ENCODE results near the gene PCDHA7.
A peak's percentile ranks its signal among the peaks of the same experiment; 100 is the strongest.
"Not testable (repeated sequence)": the region's sequence is repeated elsewhere in the genome, so short reads cannot be mapped to it uniquely, and the experiment has no call there.

PCDHA7 gene, protein sequence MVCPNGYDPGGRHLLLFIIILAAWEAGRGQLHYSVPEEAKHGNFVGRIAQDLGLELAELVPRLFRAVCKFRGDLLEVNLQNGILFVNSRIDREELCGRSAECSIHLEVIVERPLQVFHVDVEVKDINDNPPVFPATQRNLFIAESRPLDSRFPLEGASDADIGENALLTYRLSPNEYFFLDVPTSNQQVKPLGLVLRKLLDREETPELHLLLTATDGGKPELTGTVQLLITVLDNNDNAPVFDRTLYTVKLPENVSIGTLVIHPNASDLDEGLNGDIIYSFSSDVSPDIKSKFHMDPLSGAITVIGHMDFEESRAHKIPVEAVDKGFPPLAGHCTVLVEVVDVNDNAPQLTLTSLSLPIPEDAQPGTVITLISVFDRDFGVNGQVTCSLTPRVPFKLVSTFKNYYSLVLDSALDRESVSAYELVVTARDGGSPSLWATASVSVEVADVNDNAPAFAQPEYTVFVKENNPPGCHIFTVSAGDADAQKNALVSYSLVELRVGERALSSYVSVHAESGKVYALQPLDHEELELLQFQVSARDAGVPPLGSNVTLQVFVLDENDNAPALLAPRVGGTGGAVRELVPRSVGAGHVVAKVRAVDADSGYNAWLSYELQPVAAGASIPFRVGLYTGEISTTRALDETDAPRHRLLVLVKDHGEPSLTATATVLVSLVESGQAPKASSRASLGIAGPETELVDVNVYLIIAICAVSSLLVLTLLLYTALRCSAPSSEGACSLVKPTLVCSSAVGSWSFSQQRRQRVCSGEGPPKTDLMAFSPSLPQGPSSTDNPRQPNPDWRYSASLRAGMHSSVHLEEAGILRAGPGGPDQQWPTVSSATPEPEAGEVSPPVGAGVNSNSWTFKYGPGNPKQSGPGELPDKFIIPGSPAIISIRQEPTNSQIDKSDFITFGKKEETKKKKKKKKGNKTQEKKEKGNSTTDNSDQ

DNA sequence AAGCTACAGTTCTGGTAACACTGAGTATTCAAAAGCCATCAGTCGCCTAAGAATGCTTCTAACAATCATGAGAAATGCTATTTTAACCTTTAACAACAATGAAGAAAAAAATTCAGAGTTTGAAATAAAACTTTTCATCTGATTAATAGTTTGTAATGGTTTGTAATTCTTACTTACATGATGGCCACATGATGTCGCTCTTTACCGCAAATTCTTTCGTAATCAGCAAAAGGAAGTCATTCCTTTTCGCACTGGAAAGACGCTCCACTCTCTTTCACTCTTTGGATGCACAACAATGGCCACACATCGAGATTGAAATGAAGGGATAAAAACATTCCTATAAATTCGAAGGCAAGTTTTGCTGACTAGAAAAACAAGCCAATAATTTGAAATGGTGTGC lies at the start of gene PCDHA7:
PCDHA7 (plus strand) TSS at position 277 of the 400 bp plus-strand sequence; CDS start at position 392, 115 bp downstream.
- no peak for DNase-seq

DNA sequence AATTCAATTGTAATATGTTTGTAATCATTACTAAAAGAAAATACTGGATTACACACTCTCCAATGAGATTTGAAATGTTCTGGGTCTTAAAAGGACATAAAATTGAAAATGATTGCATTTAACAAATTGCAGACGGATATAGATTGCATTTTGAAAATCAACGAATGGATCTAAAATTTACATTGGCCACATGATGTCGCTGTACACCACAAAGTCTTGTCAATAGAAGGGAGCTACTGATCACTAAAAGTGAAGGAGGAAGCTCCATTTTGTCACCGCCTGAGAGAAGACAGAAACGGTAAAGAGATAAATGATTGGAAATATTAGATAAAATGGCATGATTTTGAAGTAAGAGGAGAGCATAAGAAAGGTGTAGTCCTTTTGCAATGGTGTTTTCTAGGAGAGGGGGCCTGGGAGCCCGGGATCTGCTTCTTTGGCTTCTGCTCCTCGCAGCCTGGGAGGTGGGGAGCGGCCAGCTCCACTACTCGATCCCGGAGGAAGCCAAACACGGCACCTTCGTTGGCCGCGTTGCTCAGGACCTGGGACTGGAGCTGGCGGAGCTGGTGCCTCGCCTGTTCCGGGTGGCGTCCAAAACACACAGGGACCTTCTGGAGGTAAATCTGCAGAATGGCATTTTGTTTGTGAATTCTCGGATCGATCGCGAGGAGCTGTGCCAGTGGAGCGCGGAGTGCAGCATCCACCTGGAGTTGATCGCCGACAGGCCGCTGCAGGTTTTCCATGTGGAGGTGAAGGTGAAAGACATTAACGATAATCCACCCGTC lies 48.0 kb upstream of the PCDHA7 start, which contains the start of gene PCDHA1:
PCDHA1 (plus strand) TSS at position 236 of the 782 bp plus-strand sequence.
- DNase-seq = no peak

DNA sequence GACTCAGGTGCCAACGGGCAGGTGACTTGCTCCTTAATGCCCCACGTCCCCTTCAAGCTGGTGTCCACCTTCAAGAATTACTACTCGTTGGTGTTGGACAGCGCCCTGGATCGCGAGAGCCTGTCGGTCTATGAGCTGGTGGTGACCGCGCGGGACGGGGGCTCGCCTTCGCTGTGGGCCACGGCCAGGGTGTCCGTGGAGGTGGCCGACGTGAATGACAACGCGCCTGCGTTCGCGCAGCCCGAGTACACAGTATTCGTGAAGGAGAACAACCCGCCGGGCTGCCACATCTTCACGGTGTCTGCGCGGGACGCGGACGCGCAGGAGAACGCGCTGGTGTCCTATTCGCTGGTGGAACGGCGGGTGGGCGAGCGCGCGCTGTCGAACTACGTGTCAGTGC lies 46.6 kb upstream of the PCDHA7 start:
- not testable (repeated sequence) for DNase-seq

DNA sequence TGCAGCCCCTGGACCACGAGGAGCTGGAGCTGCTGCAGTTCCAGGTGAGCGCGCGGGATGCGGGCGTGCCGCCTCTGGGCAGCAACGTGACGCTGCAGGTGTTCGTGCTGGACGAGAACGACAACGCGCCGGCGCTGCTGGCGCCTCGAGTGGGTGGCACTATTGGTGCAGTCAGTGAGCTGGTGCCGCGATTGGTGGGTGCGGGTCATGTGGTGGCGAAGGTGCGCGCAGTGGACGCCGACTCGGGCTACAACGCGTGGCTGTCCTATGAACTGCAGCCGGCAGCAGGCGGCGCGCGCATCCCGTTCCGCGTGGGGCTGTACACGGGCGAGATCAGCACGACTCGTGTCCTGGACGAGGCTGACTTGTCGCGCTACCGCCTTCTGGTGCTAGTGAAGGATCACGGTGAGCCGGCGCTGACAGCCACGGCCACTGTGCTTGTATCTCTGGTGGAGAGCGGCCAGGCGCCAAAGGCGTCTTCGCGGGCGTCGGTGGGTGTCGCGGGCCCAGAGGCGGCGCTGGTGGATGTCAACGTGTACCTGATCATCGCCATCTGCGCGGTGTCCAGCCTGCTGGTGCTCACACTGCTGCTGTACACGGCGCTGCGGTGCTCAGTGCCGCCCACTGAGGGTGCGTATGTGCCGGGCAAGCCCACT lies 46.1 kb upstream of the PCDHA7 start:
- DNase-seq = not testable (repeated sequence)

DNA sequence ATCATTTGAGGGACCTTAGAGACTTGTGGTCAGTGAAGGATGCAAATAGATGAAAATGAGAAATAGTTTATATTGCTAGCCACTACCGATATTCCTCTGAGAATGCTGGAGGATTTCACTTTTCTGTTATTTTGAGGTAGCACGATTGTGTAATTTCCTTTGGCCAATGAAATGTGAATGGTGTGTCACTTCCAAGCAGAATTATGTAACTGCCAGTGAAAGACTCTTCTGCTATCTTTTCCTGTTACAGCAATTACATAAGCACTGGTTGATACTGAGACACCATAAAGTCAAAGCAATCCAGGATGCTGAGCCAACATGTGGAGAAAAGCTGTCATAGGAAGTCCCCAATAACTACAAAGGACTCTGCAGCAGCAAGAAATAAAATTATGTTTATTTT lies 43.0 kb upstream of the PCDHA7 start:
- no peak for DNase-seq

DNA sequence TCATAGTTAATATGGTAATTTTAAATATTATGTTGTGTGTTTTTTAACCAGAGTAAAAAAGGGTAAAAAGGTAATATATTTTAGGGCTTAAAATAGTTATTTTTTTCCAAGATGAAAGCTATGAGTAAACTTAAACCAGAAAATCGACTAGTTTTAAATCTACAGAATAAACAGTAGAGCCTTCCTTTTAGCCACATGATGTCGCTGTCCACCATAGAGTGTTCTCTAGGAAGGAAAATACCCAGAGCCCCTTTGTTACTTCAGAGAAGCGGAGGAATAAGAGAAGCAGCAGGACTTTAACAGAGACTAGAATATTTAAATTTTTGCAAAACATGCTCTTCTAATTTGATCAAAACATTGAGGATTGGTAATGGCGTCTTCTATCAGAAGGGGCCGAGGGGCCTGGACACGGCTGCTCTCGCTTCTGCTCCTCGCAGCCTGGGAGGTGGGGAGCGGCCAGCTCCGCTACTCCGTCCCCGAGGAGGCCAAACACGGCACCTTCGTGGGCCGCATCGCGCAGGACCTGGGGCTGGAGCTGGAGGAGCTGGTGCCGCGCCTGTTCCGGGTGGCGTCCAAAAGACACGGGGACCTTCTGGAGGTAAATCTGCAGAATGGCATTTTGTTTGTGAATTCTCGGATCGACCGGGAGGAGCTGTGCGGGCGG lies 39.3 kb upstream of the PCDHA7 start, which contains the start of gene PCDHA2:
PCDHA2 (plus strand) TSS at position 258 of the 664 bp plus-strand sequence.
- DNase-seq = no peak

DNA sequence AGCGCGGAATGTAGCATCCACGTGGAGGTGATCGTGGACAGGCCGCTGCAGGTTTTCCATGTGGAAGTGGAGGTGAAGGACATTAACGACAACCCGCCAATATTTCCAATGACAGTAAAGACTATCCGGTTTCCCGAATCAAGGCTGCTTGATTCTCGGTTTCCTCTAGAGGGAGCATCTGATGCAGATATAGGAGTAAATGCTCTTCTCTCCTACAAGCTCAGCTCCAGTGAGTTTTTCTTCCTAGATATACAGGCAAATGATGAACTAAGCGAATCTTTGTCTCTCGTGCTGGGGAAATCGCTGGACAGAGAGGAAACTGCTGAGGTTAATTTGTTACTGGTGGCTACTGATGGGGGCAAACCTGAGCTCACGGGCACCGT lies 38.8 kb upstream of the PCDHA7 start:
- no peak for DNase-seq

DNA sequence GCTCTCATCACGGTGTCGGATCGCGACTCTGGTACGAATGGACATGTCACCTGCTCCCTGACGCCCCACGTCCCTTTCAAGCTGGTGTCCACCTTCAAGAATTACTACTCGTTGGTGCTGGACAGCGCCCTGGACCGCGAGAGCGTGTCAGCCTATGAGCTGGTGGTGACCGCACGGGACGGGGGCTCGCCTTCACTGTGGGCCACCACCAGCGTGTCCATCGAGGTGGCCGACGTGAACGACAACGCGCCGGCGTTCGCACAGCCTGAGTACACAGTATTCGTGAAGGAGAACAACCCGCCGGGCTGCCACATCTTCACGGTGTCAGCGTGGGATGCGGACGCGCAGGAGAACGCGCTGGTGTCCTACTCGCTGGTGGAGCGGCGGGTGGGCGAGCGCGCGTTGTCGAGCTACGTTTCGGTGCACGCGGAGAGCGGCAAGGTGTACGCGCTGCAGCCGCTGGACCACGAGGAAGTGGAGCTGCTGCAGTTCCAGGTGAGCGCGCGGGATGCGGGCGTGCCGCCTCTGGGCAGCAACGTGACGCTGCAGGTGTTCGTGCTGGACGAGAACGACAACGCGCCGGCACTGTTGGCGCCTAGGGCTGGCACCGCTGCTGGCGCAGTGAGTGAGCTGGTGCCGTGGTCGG lies 37.9 kb upstream of the PCDHA7 start:
- not testable (repeated sequence) for DNase-seq

DNA sequence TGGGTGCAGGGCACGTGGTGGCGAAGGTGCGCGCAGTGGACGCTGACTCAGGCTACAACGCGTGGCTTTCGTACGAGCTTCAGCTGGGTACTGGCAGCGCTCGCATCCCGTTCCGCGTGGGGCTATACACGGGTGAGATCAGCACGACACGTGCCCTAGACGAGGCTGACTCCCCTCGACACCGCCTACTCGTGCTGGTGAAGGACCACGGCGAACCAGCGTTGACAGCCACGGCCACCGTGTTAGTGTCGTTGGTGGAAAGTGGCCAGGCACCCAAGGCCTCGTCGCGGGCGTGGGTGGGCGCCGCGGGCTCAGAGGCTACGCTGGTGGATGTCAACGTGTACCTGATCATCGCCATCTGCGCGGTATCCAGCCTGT lies 37.4 kb upstream of the PCDHA7 start:
- no peak for DNase-seq

DNA sequence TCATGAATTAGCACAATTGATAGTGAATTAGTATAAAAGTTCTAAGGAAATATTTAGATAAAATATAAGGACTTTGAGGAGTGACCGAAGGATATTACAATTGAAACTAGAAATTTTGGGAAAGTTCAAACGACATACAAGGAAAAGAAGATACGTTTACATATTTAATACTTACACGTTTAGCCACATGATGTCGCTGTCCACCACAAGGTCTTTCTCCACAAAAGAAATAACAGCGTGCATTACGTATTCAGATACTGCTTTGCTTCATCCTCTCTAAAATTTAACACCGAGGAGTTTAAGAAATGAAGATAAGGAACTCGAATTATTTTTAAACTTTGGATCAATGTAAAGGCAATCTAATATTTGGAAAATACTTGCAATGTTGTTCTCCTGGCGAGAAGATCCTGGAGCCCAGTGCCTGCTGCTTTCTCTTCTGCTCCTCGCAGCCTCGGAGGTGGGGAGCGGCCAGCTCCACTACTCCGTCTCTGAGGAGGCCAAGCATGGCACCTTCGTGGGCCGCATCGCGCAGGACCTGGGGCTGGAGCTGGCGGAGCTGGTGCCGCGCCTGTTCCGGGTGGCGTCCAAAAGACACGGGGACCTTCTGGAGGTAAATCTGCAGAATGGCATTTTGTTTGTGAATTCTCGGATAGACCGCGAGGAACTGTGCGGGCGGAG lies 33.1 kb upstream of the PCDHA7 start, which contains the start of gene PCDHA3:
PCDHA3 (plus strand) TSS at position 242 of the 678 bp plus-strand sequence.
- DNase-seq = no peak

DNA sequence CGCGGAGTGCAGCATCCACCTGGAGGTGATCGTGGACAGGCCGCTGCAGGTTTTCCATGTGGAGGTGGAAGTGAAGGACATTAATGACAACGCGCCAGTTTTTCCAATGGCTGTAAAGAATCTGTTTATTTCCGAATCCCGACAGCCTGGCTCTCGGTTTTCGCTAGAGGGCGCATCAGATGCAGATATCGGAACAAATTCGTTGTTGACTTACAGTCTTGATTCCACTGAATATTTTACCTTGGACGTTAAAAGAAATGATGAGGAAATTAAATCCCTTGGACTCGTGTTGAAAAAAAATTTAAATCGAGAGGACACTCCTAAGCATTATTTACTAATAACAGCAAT lies 32.6 kb upstream of the PCDHA7 start:
- no peak for DNase-seq

DNA sequence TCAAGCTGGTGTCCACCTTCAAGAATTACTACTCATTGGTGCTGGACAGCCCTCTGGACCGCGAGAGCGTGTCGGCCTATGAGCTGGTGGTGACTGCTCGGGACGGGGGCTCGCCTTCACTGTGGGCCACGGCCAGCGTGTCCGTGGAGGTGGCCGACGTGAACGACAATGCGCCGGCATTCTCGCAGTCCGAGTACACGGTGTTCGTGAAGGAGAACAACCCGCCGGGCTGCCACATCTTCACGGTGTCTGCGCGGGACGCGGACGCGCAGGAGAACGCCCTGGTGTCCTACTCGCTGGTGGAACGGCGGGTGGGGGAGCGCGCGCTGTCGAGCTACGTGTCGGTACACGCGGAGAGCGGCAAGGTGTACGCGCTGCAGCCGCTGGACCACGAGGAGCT lies 31.7 kb upstream of the PCDHA7 start:
- DNase-seq = not testable (repeated sequence)

DNA sequence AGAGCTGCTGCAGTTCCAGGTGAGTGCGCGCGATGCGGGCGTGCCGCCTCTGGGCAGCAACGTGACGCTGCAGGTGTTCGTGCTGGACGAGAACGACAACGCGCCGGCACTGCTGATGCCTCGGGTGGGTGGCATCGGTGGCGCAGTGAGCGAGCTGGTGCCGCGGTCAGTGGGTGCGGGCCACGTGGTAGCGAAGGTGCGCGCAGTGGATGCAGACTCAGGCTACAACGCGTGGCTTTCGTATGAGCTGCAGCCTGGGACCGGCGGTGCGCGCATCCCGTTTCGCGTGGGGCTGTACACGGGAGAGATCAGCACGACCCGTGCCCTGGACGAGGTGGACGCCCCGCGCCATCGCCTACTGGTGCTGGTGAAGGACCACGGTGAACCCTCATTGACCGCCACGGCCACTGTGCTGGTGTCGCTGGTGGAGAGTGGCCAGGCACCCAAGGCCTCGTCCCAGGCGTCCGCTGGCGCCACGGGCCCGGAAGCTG lies 31.2 kb upstream of the PCDHA7 start:
- no peak for DNase-seq

DNA sequence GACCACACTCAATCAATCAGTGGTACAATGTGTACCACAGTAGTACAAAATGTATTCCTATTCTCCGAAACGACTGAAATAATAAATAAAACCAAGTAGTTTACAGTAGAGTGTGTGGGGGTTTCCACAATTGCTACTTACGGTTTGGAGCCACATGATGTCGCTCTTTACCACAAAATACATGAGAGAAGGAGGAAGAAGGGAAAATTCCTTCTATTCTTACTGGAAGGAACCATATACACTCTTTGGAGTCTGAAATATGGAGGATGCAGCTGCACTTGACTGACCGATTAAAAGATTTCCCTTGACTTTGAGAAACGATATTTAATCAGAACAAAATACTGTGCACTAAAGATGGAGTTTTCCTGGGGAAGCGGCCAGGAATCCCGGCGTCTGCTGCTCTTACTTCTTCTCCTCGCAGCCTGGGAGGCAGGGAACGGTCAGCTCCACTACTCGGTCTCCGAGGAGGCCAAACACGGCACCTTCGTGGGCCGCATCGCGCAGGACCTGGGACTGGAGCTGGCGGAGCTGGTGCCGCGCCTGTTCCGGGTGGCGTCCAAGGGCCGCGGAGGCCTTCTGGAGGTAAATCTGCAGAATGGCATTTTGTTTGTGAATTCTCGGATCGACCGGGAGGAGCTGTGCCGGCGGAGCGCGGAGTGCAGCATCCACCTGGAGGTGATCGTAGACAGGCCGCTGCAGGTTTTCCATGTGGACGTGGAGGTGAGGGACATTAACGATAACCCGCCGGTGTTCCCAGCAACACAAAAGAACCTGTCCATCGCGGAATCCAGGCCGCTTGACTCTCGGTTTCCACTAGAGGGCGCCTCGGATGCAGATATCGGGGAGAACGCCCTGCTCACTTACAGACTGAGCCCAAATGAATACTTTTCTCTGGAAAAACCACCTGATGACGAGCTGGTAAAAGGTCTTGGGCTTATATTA lies 27.0 kb upstream of the PCDHA7 start, which contains the start of gene PCDHA4:
PCDHA4 (plus strand) TSS at position 235 of the 942 bp plus-strand sequence.
- DNase-seq = peak; percentile 43

DNA sequence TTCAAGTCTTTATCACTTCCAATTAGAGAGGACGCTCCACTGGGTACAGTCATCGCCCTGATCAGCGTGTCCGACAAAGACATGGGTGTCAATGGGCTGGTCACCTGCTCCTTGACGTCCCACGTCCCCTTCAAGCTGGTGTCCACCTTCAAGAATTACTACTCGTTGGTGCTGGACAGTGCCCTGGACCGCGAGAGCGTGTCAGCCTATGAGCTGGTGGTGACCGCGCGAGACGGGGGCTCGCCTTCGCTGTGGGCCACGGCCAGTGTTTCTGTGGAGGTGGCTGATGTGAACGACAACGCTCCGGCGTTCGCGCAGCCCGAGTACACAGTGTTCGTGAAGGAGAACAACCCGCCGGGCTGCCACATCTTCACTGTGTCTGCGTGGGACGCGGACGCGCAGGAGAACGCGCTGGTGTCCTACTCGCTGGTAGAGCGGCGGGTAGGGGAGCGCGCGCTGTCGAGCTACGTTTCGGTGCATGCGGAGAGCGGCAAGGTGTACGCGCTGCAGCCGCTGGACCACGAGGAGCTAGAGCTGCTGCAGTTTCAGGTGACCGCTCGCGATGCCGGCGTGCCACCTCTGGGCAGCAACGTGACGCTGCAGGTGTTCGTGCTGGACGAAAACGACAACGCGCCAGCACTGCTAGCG lies 25.7 kb upstream of the PCDHA7 start:
- DNase-seq = not testable (repeated sequence)

DNA sequence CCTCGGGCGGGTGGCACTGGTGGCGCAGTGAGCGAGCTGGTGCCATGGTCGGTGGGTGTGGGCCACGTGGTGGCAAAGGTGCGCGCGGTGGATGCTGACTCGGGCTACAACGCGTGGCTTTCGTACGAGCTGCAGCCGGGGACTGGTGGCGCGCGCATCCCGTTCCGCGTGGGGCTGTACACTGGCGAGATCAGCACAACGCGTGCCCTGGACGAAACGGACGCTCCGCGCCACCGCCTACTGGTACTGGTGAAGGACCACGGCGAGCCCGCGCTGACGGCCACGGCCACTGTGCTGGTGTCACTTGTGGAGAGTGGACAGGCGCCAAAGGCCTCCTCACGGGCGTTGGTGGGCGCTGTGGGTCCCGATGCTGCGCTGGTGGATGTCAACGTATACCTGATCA lies 25.2 kb upstream of the PCDHA7 start:
- no peak for DNase-seq

DNA sequence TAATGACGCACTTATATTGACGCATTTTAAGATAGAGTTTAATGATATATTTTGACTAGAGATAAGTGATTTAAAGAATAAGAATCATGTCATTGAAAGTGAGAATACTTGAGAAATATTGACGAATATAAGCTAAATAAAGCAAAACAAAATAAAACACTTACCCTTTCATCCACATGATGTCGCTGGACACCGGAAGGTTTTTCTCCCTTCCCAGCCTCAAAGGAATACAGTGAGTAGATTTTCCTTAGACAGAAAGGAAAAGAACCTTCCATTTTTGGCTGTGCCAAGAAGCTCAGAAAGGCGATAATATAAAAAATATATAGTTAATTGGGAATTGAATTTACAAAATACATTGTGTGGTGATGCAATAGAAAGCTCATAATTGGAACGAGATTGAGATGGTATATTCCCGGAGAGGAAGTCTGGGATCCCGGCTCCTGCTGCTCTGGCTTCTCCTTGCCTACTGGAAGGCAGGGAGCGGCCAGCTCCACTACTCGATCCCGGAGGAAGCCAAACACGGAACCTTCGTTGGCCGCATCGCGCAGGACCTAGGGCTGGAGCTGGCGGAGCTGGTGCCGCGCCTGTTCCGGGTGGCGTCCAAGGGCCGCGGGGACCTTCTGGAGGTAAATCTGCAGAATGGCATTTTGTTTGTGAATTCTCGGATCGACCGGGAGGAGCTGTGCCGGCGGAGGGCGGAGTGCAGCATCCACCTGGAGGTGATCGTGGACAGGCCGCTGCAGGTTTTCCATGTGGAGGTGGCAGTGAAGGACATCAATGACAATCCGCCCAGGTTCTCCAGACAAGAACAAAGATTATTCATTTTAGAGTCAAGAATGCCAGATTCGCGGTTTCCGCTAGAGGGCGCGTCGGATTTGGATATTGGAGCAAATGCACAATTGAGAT lies 12.4 kb upstream of the PCDHA7 start, which contains the start of gene PCDHA5:
PCDHA5 (plus strand) TSS at position 239 of the 906 bp plus-strand sequence.
- peak; percentile 64 for DNase-seq
